Frontal cortex (tissue), 4 donors: ENCODE data around the gene KRTAP4-4. TPM values are rescaled to one million over a fixed set of nuclear protein-coding genes. Genes with fewer than 3 reads are reported as not detected.
"Not testable (repeated sequence)": the region's sequence is repeated elsewhere in the genome, so short reads cannot be mapped to it uniquely, and the experiment has no call there.

Experiments
- DNase-seq, 2 donors: peaks; one replicate each; pipeline ENCODE4 v3.0.0; 2012; ENCODE audit warnings: low spot score in 2 of 2
- FAIRE-seq: peaks from 2 replicates; lab custom pipeline; 2012; peaks lifted over from hg19 to GRCh38; lab: Jason Lieb, UNC
- total RNA-seq: library from RNA; depleted of rRNA; stranded (reverse); fragments of >200 nt; gene quantifications from one replicate; pipeline ENCODE4 v1.2.3, GENCODE V29; 2014
- donor health status: control.
- donor health status: control.
- donor health status: control.

The KRTAP4-4 gene
- total RNA-seq, 1 donor from 2014 or later: not detected

GRCh38 chr17:41149652-41149985 lies 10.9 kb downstream of the KRTAP4-4 start, which contains the start of gene KRTAP4-5:
Gene KRTAP4-5, minus strand, starts transcription at chr17:41149825. Its CDS starts 58 bp downstream, at chr17:41149767.
- DNase-seq (no peak), FAIRE-seq (no peak)

- FAIRE-seq, DNase-seq: not testable (repeated sequence)
These were observed 11.4 kb downstream of the KRTAP4-4 start for GRCh38 chr17:41148971-41149651.

- FAIRE-seq (no peak), DNase-seq (no peak)
These were observed 12.9 kb downstream of the KRTAP4-4 start for GRCh38 chr17:41147531-41148204.

GRCh38 chr17:41145261-41145660 lies 15.3 kb downstream of the KRTAP4-4 start:
- DNase-seq (no peak), FAIRE-seq (no peak)

GRCh38 chr17:41144846-41145245 lies 15.7 kb downstream of the KRTAP4-4 start:
- FAIRE-seq (no peak), DNase-seq (no peak)

- FAIRE-seq: no peak
These were observed 19.2 kb downstream of the KRTAP4-4 start for GRCh38 chr17:41141361-41141760.

GRCh38 chr17:41140360-41141131 lies 20.0 kb downstream of the KRTAP4-4 start, which contains the start of gene KRTAP4-6:
Gene KRTAP4-6, minus strand, starts transcription at chr17:41140544. Its CDS starts 57 bp downstream, at chr17:41140487.
- no peak for DNase-seq
- no peak for FAIRE-seq

More at GRCh38 chr17:41141361-41141760, 19.2 kb downstream of the KRTAP4-4 start:
- DNase-seq: no peak

GRCh38 chr17:41139865-41140264 lies 20.7 kb downstream of the KRTAP4-4 start:
- DNase-seq, FAIRE-seq: not testable (repeated sequence)

GRCh38 chr17:41133880-41134735 lies 26.4 kb downstream of the KRTAP4-4 start:
- DNase-seq (no peak), FAIRE-seq (no peak)

GRCh38 chr17:41131979-41132378 lies 28.6 kb downstream of the KRTAP4-4 start:
- FAIRE-seq (no peak), DNase-seq (no peak)

- DNase-seq: no peak
- FAIRE-seq: no peak
These were observed 33.2 kb downstream of the KRTAP4-4 start for GRCh38 chr17:41127371-41127770.

- DNase-seq (no peak), FAIRE-seq (no peak)
These were observed 34.1 kb downstream of the KRTAP4-4 start for GRCh38 chr17:41126412-41126811.

- no peak for DNase-seq
- no peak for FAIRE-seq
These were observed 35.5 kb downstream of the KRTAP4-4 start for GRCh38 chr17:41125064-41125463.

- DNase-seq, FAIRE-seq: not testable (repeated sequence)
These were observed 36.6 kb downstream of the KRTAP4-4 start, which contains the start of gene KRTAP4-12 for GRCh38 chr17:41123991-41124371. Gene KRTAP4-12, minus strand, starts transcription at chr17:41124182. Its CDS starts 60 bp downstream, at chr17:41124122.

GRCh38 chr17:41123292-41123990 lies 37.1 kb downstream of the KRTAP4-4 start:
- DNase-seq, FAIRE-seq: not testable (repeated sequence)

- DNase-seq (no peak), FAIRE-seq (no peak)
These were observed 38.8 kb downstream of the KRTAP4-4 start for GRCh38 chr17:41121742-41122141.

- DNase-seq, FAIRE-seq: not testable (repeated sequence)
These were observed 40.6 kb downstream of the KRTAP4-4 start for GRCh38 chr17:41119696-41120690.

GRCh38 chr17:41118721-41119120 lies 41.8 kb downstream of the KRTAP4-4 start:
- FAIRE-seq (no peak), DNase-seq (no peak)
